SK-N-SH treated with all-trans-retinoic acid at 6 μM for 48 hours (cell line): ENCODE results near the gene GRID1.

Experiments
- BACH2 ChIP-seq: fragments of 250-450 bp; sonication (Bioruptor Pico); IDR thresholded peaks from 2 replicates; pipeline ENCODE4 v1.9.0; 2021; ENCODE audit warnings: mild to moderate bottlenecking, borderline replicate concordance
- ISL1 ChIP-seq: fragments of 250-450 bp; sonication (Bioruptor Pico); IDR thresholded peaks from 2 replicates; pipeline ENCODE4 v2.1.2; 2022; ENCODE audit warnings: mild to moderate bottlenecking, moderate library complexity
- OSR1 ChIP-seq: fragments of 250-450 bp; sonication (Bioruptor Pico); IDR thresholded peaks from 2 replicates; pipeline ENCODE4 v1.8.0; 2022; ENCODE audit warnings: moderate library complexity, mild to moderate bottlenecking, inconsistent platforms
- PPARA ChIP-seq: fragments of 250-450 bp; sonication (Bioruptor Pico); IDR thresholded peaks from 2 replicates; pipeline ENCODE4 v1.5.0; 2020; ENCODE audit warnings: mild to moderate bottlenecking, borderline replicate concordance
- RARB ChIP-seq: fragments of 250-450 bp; sonication (Bioruptor Pico); IDR thresholded peaks from 2 replicates; pipeline ENCODE4 v1.8.0; 2021; ENCODE audit warnings: mild to moderate bottlenecking, moderate library complexity
- ZC3H10 ChIP-seq: fragments of 250-450 bp; sonication (Bioruptor Pico); IDR thresholded peaks from 2 replicates; pipeline ENCODE4 v1.5.1; 2021; ENCODE audit warnings: mild to moderate bottlenecking, moderate library complexity
- ZNF70 ChIP-seq: fragments of 450-650 bp; formaldehyde crosslinking; IDR thresholded peaks from 2 replicates; pipeline ENCODE4 v1.5.0; 2020; ENCODE audit warnings: mild to moderate bottlenecking, moderate library complexity
- TF ChIP-seq, protein P1 (sequence below): fragments of 250-450 bp; sonication (Bioruptor Pico); IDR thresholded peaks from 2 replicates; pipeline ENCODE4 v1.8.0; 2020; ENCODE audit warnings: mild to moderate bottlenecking, moderate library complexity, borderline replicate concordance
- TF ChIP-seq, protein P2 (sequence below): fragments of 250-450 bp; sonication (Bioruptor Pico); IDR thresholded peaks from 2 replicates; pipeline ENCODE4 v1.5.0; 2020; ENCODE audit warnings: mild to moderate bottlenecking, moderate library complexity

DNA sequence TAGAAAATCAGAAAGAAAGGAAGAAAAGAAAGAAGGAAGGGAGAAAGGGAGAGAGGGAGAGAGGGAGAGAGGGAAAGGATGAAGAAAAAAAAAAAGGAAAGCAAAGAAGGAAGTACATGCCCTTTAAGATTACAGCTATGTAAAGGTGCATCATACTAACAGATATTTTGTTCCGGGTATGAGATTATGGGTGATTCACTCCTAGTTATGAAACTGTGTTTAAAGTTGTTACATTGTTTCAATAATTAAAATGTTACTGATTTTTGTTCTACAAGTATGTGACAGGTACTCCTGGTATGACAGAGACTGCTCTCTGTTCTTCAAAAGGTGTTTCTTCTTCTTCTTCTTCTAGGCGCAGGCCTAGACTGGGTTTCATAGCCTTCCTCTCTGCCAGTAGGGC lies 808.9 kb downstream of the GRID1 start:
- TF ChIP-seq ISL1 (CRISPR knock-in tag): no peak
- no peak for TF ChIP-seq RARB (CRISPR knock-in tag)
- TF ChIP-seq PPARA: no peak
- TF ChIP-seq, protein P1, sequence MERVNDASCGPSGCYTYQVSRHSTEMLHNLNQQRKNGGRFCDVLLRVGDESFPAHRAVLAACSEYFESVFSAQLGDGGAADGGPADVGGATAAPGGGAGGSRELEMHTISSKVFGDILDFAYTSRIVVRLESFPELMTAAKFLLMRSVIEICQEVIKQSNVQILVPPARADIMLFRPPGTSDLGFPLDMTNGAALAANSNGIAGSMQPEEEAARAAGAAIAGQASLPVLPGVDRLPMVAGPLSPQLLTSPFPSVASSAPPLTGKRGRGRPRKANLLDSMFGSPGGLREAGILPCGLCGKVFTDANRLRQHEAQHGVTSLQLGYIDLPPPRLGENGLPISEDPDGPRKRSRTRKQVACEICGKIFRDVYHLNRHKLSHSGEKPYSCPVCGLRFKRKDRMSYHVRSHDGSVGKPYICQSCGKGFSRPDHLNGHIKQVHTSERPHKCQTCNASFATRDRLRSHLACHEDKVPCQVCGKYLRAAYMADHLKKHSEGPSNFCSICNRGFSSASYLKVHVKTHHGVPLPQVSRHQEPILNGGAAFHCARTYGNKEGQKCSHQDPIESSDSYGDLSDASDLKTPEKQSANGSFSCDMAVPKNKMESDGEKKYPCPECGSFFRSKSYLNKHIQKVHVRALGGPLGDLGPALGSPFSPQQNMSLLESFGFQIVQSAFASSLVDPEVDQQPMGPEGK (CRISPR knock-in tag): no peak
- TF ChIP-seq ZNF70 (CRISPR knock-in tag): no peak
- no peak for TF ChIP-seq BACH2
- TF ChIP-seq, protein P2, sequence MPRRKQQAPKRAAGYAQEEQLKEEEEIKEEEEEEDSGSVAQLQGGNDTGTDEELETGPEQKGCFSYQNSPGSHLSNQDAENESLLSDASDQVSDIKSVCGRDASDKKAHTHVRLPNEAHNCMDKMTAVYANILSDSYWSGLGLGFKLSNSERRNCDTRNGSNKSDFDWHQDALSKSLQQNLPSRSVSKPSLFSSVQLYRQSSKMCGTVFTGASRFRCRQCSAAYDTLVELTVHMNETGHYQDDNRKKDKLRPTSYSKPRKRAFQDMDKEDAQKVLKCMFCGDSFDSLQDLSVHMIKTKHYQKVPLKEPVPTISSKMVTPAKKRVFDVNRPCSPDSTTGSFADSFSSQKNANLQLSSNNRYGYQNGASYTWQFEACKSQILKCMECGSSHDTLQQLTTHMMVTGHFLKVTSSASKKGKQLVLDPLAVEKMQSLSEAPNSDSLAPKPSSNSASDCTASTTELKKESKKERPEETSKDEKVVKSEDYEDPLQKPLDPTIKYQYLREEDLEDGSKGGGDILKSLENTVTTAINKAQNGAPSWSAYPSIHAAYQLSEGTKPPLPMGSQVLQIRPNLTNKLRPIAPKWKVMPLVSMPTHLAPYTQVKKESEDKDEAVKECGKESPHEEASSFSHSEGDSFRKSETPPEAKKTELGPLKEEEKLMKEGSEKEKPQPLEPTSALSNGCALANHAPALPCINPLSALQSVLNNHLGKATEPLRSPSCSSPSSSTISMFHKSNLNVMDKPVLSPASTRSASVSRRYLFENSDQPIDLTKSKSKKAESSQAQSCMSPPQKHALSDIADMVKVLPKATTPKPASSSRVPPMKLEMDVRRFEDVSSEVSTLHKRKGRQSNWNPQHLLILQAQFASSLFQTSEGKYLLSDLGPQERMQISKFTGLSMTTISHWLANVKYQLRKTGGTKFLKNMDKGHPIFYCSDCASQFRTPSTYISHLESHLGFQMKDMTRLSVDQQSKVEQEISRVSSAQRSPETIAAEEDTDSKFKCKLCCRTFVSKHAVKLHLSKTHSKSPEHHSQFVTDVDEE (CRISPR knock-in tag): no peak
- TF ChIP-seq OSR1 (CRISPR knock-in tag): no peak
- TF ChIP-seq ZC3H10 (CRISPR knock-in tag): no peak
